Keratinocyte (primary cell): ENCODE data around the gene HLA-DPA1. TPM values are rescaled to one million over a fixed set of nuclear protein-coding genes. Genes with fewer than 3 reads are reported as not detected.

Experiments
- DNase-seq: peaks from one replicate; pipeline ENCODE4 v3.0.0-alpha.2; 2011; ENCODE audit warnings: low read depth, missing footprints, low spot score
- FAIRE-seq: peaks from 2 replicates; lab custom pipeline; 2011; peaks lifted over from hg19 to GRCh38; lab: Jason Lieb, UNC
- H2AFZ ChIP-seq: 2 replicates; pipeline ENCODE4 v1.6.0; 2012; ENCODE audit warnings: low read length, control low read depth, inconsistent platforms; ENCODE audit not compliant: control insufficient read depth
- H3K27ac ChIP-seq: 2 replicates; pipeline ENCODE4 v1.5.1; 2011; ENCODE audit warnings: low read length; ENCODE audit not compliant: control insufficient read depth, insufficient read depth
- H3K27me3 ChIP-seq: 3 replicates; pipeline ENCODE4 v1.6.0; 2011; ENCODE audit warnings: low read length; ENCODE audit not compliant: control insufficient read depth, insufficient read depth; ENCODE audit errors: extremely low read depth
- H3K36me3 ChIP-seq, 2 experiments: 2 replicates in 1 of 2; 3 replicates in 1 of 2; pipeline ENCODE4 v1.5.1; 2011; ENCODE audit warnings: low read length in 2 of 2, mild to moderate bottlenecking in 1 of 2; ENCODE audit not compliant: control insufficient read depth in 2 of 2, insufficient read depth in 2 of 2; ENCODE audit errors: extremely low read depth in 1 of 2
- H3K4me1 ChIP-seq: 3 replicates; pipeline ENCODE4 v1.5.1; 2011; ENCODE audit warnings: low read length; ENCODE audit not compliant: control insufficient read depth, insufficient read depth; ENCODE audit errors: extremely low read depth
- H3K4me2 ChIP-seq: 3 replicates; pipeline ENCODE4 v1.6.0; 2011; ENCODE audit warnings: low read depth, low read length; ENCODE audit not compliant: control insufficient read depth, insufficient read depth; ENCODE audit errors: extremely low read depth
- H3K4me3 ChIP-seq, 3 experiments: fragments of 200-600 bp in 1 of 3; sonication (generic) in 1 of 3; 2 replicates in 2 of 3; 3 replicates in 1 of 3; pipeline ENCODE4 v1.5.1; 2011 to 2016; ENCODE audit warnings: low read length in 3 of 3, mild to moderate bottlenecking in 3 of 3, control low read depth in 2 of 3, inconsistent platforms in 1 of 3, low read depth in 1 of 3, mixed read lengths in 1 of 3, mixed run types in 1 of 3, moderate library complexity in 1 of 3; ENCODE audit not compliant: control insufficient read depth in 2 of 3, insufficient read depth in 2 of 3; ENCODE audit errors: extremely low read depth in 1 of 3
- H3K79me2 ChIP-seq: 2 replicates; pipeline ENCODE4 v1.6.0; 2012; ENCODE audit warnings: low read length; ENCODE audit not compliant: control insufficient read depth, insufficient read depth
- H3K9ac ChIP-seq: 3 replicates; pipeline ENCODE4 v1.6.0; 2011; ENCODE audit warnings: low read length; ENCODE audit not compliant: control insufficient read depth, insufficient read depth; ENCODE audit errors: extremely low read depth
- H3K9me1 ChIP-seq: 3 replicates; pipeline ENCODE4 v1.6.0; 2011; ENCODE audit warnings: low read length; ENCODE audit not compliant: control insufficient read depth, insufficient read depth; ENCODE audit errors: extremely low read depth
- H3K9me3 ChIP-seq: 2 replicates; pipeline ENCODE4 v1.5.1; 2012; ENCODE audit warnings: low read depth, low read length; ENCODE audit not compliant: control insufficient read depth
- H4K20me1 ChIP-seq: 3 replicates; pipeline ENCODE4 v1.6.0; 2011; ENCODE audit warnings: low read length; ENCODE audit not compliant: control insufficient read depth, insufficient read depth; ENCODE audit errors: extremely low read depth
- EZH2 ChIP-seq: IDR thresholded peaks from one replicate; pipeline ENCODE4 v1.6.1; 2012; ENCODE audit warnings: inconsistent platforms, mild to moderate bottlenecking, low read length, moderate library complexity
- dilution Hi-C: fragments of 300-500 bp; cut with MboI; formaldehyde crosslinking; loops from one replicate; pipeline ENCODE4 v1.7.0; 2020; ENCODE audit warnings: low sequenced_read_pairs; ENCODE audit not compliant: extremely low pct_ligation_motif_present
- polyA plus RNA-seq, 5 experiments: library from polyadenylated mRNA; depleted of rRNA in 3 of 5; stranded (reverse) in 3 of 5; stranded (forward) in 1 of 5; unstranded in 1 of 5; fragments of >200 nt; gene quantifications; 1 replicate in 1 of 5; 2 replicates in 3 of 5; 3 replicates in 1 of 5; pipeline versions ENCODE4 v1.2.1 to v1.2.3, GENCODE V29; 2011 to 2012; ENCODE audit warnings: missing spikeins in 2 of 5, low read depth in 1 of 5, low replicate concordance in 1 of 5
- TF ChIP-seq, protein P1 (sequence below), 3 experiments: IDR thresholded peaks in 1 of 3; conservative IDR thresholded peaks in 1 of 3; optimal IDR thresholded peaks in 1 of 3; 2 replicates in 2 of 3; 3 replicates in 1 of 3; pipeline versions ENCODE3 to v1.5.1; 2011; ENCODE audit warnings: low read length in 3 of 3, mild to moderate bottlenecking in 3 of 3, moderate library complexity in 2 of 3, control low read depth in 1 of 3, inconsistent platforms in 1 of 3; ENCODE audit not compliant: insufficient read depth in 2 of 3; ENCODE audit errors: extremely low read depth in 1 of 3

The HLA-DPA1 gene
- polyA plus RNA-seq, 1 donor (not counting 4 experiments of a cell fraction or from before 2014, with no cell fraction given) = 0.09 TPM

DNA sequence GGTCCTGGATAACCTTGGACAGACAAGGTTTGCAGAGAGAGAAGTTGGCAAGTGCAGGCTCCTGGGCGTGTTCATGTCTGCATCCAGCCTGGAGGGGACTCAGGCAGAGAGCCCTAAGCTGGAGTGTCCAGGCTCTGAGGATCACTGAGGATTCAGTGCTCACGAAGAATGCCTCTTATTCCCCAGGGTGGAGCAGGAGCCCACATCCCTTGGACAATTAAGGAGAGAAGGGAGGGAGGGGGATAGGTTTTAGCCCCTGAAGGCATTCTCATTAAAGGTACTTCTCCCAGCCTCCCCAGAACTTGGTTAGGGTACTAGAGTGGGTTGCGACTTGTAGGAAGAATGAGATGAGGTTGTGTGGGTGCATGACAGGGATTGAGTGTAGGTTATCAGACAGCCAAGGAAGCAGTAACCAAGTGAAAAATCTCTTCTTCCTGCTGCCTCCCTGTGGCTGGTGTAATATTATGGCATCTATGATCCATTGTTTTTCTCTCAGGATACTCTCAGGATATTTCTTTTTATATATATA, 3.0 kb upstream of the HLA-DPA1 start:
- Histone ChIP-seq H3K9ac (no peak overlapping the region), H3K4me2 (no peak overlapping the region), H3K4me1 (no peaks in the 10 kb centered on the region), H3K36me3 (no peaks in the 10 kb centered on the region), H3K79me2 (no peaks in the 10 kb centered on the region), H4K20me1 (no peaks in the 10 kb centered on the region), H3K27ac (no peak overlapping the region), H3K9me3 (no peaks in the 10 kb centered on the region), H3K4me3 (no peak overlapping the region), H3K9me1 (no peaks in the 10 kb centered on the region), H2AFZ (no peak overlapping the region), H3K27me3 (peaks cover 51% of the 10 kb centered on the region)
- DNase-seq (no peak), FAIRE-seq (no peak)
- TF ChIP-seq, protein P1, sequence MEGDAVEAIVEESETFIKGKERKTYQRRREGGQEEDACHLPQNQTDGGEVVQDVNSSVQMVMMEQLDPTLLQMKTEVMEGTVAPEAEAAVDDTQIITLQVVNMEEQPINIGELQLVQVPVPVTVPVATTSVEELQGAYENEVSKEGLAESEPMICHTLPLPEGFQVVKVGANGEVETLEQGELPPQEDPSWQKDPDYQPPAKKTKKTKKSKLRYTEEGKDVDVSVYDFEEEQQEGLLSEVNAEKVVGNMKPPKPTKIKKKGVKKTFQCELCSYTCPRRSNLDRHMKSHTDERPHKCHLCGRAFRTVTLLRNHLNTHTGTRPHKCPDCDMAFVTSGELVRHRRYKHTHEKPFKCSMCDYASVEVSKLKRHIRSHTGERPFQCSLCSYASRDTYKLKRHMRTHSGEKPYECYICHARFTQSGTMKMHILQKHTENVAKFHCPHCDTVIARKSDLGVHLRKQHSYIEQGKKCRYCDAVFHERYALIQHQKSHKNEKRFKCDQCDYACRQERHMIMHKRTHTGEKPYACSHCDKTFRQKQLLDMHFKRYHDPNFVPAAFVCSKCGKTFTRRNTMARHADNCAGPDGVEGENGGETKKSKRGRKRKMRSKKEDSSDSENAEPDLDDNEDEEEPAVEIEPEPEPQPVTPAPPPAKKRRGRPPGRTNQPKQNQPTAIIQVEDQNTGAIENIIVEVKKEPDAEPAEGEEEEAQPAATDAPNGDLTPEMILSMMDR (optimal IDR thresholded peaks at IDR 0.05 in 1 of 3, IDR thresholded peaks at IDR 0.05 in 1 of 3, conservative IDR thresholded peaks at IDR 0.05 in 1 of 3; ENCODE audit: extremely low read depth in 1 of 3, insufficient read depth in 2 of 3, low read length in 3 of 3) = no peak
- no peak for TF ChIP-seq EZH2
- dilution Hi-C loops = no loop called here

DNA sequence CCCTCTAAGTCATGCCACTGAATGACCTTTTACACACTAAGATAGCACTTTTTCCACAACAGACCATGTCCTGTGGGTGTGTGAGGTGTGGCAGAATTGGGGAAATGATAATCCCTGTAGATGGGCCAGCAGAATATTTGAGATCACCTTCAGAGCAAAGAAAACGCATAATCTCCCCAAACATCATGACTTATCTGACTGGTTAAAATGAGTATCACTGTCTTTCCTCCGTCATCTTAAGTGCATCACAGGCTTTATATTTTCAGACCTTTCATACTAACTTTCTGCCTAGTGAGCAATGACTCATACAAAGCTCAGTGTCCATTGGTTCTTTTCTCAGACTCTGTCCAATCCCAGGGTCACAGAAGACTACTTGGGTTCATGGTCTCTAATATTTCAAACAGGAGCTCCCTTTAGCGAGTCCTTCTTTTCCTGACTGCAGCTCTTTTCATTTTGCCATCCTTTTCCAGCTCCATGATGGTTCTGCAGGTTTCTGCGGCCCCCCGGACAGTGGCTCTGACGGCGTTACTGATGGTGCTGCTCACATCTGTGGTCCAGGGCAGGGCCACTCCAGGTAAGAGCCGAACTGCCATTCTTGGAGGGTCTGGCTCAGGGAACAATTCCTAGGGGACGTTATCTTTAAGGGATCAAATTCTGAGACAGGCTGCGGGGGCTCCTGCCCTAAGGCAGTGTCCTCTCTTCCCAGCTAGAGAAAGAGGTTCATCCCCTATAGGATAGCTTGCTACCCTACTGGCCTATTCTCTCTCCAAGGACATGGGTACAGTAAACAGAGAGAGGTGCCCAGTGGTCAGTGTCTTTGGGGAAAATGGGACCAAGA, 2.3 kb upstream of the HLA-DPA1 start, which contains the start of gene HLA-DPB1:
Gene HLA-DPB1, plus strand, starts transcription at position 423 of the 838 bp plus-strand sequence. Its CDS starts 52 bp downstream, at position 475.
- no peak for FAIRE-seq
- Histone ChIP-seq H3K9ac (no peak within 1 kb of the TSS), H2AFZ (no peak within 1 kb of the TSS), H3K9me1 (no peaks in the 10 kb centered on the region), H3K36me3 (no peaks in the 10 kb centered on the region), H3K27ac (no peak within 1 kb of the TSS), H3K4me3 (no peak within 1 kb of the TSS), H3K4me1 (no peaks in the 10 kb centered on the region), H4K20me1 (no peaks in the 10 kb centered on the region), H3K79me2 (no peaks in the 10 kb centered on the region), H3K27me3 (peaks cover 44% of the 10 kb centered on the region), H3K9me3 (no peaks in the 10 kb centered on the region), H3K4me2 (no peak within 1 kb of the TSS)
- dilution Hi-C loops = no loop called here
- no peak for DNase-seq
- TF ChIP-seq, protein P1 (optimal IDR thresholded peaks at IDR 0.05 in 1 of 3, IDR thresholded peaks at IDR 0.05 in 1 of 3, conservative IDR thresholded peaks at IDR 0.05 in 1 of 3; ENCODE audit: extremely low read depth in 1 of 3, insufficient read depth in 2 of 3, low read length in 3 of 3) = no peak
- no peak for TF ChIP-seq EZH2
